ENCODE measurements around the gene PGF. TPM values are rescaled to one million over a fixed set of nuclear protein-coding genes. Genes with fewer than 3 reads are reported as not detected.

The PGF gene
- total and polyA plus RNA-seq, 2 donors = 7.0 to 7.5 TPM

DNA sequence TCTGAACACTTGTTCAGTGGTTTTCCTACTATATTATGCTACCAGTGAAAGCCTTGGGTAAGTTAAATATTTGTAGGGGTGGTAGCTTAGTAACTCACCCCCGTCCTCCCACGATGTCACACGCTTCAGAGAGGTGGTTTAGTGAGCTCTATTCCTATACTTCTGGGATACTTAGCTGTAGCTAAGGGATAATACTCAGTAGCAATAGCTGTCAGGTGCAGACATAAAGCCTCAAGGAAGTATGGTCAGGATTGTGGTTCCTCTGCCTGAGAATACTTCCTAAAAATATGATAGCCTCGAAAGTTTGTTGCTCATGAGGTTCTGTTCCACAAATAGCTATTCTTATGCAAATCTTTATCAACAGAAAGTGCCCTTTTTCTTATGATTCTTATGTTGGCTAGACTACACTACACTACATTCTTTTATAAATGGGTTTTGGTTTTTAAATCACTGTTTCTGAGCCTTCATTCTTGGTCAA is 61.7 kb downstream of the PGF start:
- H3K9me3 ChIP-seq (ENCODE audit: control insufficient read depth in 2 of 2, insufficient read depth in 1 of 2, low read length in 1 of 2) = no peaks in the 10 kb centered on the region
- no peaks in the 10 kb centered on the region for H3K4me1 ChIP-seq (ENCODE audit: control insufficient read depth in 2 of 2, insufficient read depth in 2 of 2, low read length in 2 of 2)
- H3K36me3 ChIP-seq (ENCODE audit: control insufficient read depth in 2 of 2, insufficient read depth in 2 of 2, low read length in 1 of 2) = peaks cover 72 to 94% of the 10 kb centered on the region in 2 donors
- DNase-seq (ENCODE audit: low read depth in 6 of 9, low spot score in 9 of 9) = no peak
- H3K4me3 ChIP-seq (ENCODE audit: low read length in 2 of 2) = no peak overlapping the region
- no peak overlapping the region for H3K27ac ChIP-seq (ENCODE audit: low read depth in 1 of 2, low read length in 1 of 2)
- WGBS = 40% methylated on average over 4 of the region's 4 CpGs
- no peaks in the 10 kb centered on the region for H3K27me3 ChIP-seq (ENCODE audit: control insufficient read depth in 2 of 2, insufficient read depth in 1 of 2, low read length in 1 of 2)

DNA sequence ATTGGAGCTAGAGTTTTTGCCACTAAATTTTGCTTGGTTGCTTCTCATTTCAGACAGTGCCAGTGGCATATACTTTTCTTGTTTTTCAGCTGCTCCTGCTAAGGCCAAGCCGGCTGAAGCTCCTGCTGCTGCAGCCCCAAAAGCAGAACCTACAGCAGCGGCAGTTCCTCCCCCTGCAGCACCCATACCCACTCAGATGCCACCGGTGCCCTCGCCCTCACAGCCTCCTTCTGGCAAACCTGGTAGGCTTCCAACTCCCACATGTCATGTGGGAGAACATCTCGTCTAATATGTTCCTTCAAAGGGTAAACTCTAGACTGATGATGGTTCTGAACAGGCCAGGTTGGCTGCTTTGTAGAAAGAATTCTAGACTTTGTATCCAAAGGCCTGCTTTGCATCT is 62.7 kb downstream of the PGF start:
- 57% methylated on average over 5 of the region's 5 CpGs for WGBS
- H3K27ac ChIP-seq (ENCODE audit: low read depth in 1 of 2, low read length in 1 of 2) = no peak overlapping the region

DNA sequence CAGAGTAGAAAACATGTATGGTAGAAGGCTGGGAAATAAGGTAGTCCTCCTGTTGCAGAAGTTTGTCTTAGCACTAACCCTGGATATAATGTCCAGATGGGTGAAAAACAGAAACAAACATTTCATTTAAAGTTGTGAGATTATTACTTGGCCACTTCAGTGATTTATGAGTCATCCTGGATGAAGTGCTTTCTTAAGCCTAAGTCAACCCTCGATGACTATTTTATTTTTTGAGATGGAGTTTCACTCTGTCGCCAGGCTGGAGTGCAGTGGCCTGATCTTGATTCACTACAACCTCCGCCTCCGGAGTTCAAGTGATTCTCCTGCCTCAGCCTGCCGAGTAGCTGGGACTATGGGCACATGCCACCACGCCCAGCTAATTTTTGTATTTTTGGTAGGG is 63.5 kb downstream of the PGF start:
- no peaks in the 10 kb centered on the region for H3K9me3 ChIP-seq (ENCODE audit: control insufficient read depth in 2 of 2, insufficient read depth in 1 of 2, low read length in 1 of 2)
- DNase-seq (ENCODE audit: low read depth in 6 of 9, low spot score in 9 of 9) = no peak
- H3K27ac ChIP-seq (ENCODE audit: low read depth in 1 of 2, low read length in 1 of 2) = no peak overlapping the region

More for the DNA sequence above, 62.7 kb downstream of the PGF start:
- Histone ChIP-seq H3K4me1 (ENCODE audit: control insufficient read depth in 2 of 2, insufficient read depth in 2 of 2, low read length in 2 of 2) (peaks cover 0 to 3% of the 10 kb centered on the region in 2 donors), H3K4me3 (ENCODE audit: low read length in 2 of 2) (no peak overlapping the region), H3K9me3 (ENCODE audit: control insufficient read depth in 2 of 2, insufficient read depth in 1 of 2, low read length in 1 of 2) (no peaks in the 10 kb centered on the region), H3K36me3 (ENCODE audit: control insufficient read depth in 2 of 2, insufficient read depth in 2 of 2, low read length in 1 of 2) (peaks cover 67 to 94% of the 10 kb centered on the region in 2 donors), H3K27me3 (ENCODE audit: control insufficient read depth in 2 of 2, insufficient read depth in 1 of 2, low read length in 1 of 2) (no peaks in the 10 kb centered on the region)
- DNase-seq (ENCODE audit: low read depth in 6 of 9, low spot score in 9 of 9) = no peak

More for the DNA sequence above, 63.5 kb downstream of the PGF start:
- Histone ChIP-seq H3K4me1 (ENCODE audit: control insufficient read depth in 2 of 2, insufficient read depth in 2 of 2, low read length in 2 of 2) (peaks cover 0 to 3% of the 10 kb centered on the region in 2 donors), H3K4me3 (ENCODE audit: low read length in 2 of 2) (no peak overlapping the region), H3K27me3 (ENCODE audit: control insufficient read depth in 2 of 2, insufficient read depth in 1 of 2, low read length in 1 of 2) (no peaks in the 10 kb centered on the region), H3K36me3 (ENCODE audit: control insufficient read depth in 2 of 2, insufficient read depth in 2 of 2, low read length in 1 of 2) (peaks cover 60 to 88% of the 10 kb centered on the region in 2 donors)
- 97% methylated on average over 6 of the region's 6 CpGs for WGBS

Other genes with a start within 250 kb of the PGF start
- gene AREL1, start 242.5 kb downstream of the PGF start, total RNA-seq = 15.5 TPM
- 12.2 TPM for gene AREL1, start 242.5 kb downstream of the PGF start, polyA plus RNA-seq
- 32.2 TPM for gene FCF1, start 242.5 kb downstream of the PGF start, total RNA-seq
- 21.9 TPM for gene FCF1, start 242.5 kb downstream of the PGF start, polyA plus RNA-seq
- 18.7 TPM for gene YLPM1, start 192.3 kb downstream of the PGF start, total RNA-seq
- 26.3 TPM for gene YLPM1, start 192.3 kb downstream of the PGF start, polyA plus RNA-seq
- gene PROX2, start 79.5 kb downstream of the PGF start, total RNA-seq = 0.14 TPM
- 0.09 TPM for gene PROX2, start 79.5 kb downstream of the PGF start, polyA plus RNA-seq
- 29.8 TPM for gene DLST, start 73.7 kb downstream of the PGF start, total RNA-seq
- 49.4 TPM for gene DLST, start 73.7 kb downstream of the PGF start, polyA plus RNA-seq
- gene RPS6KL1, start 32.3 kb downstream of the PGF start, total RNA-seq = 3.4 TPM
- gene RPS6KL1, start 32.3 kb downstream of the PGF start, polyA plus RNA-seq = 0.91 TPM
- 52.7 TPM for gene EIF2B2, start 47.3 kb upstream of the PGF start, total RNA-seq
- gene EIF2B2, start 47.3 kb upstream of the PGF start, polyA plus RNA-seq = 28.3 TPM
- 22.8 TPM for gene MLH3, start 95.9 kb upstream of the PGF start, total RNA-seq
- 20.5 TPM for gene MLH3, start 95.9 kb upstream of the PGF start, polyA plus RNA-seq
- gene ACYP1, start 108.4 kb upstream of the PGF start, total RNA-seq = 24.8 TPM
- gene ACYP1, start 108.4 kb upstream of the PGF start, polyA plus RNA-seq = 49.9 TPM
- 1.7 TPM for gene ZC2HC1C, start 114.0 kb upstream of the PGF start, total RNA-seq
- gene ZC2HC1C, start 114.0 kb upstream of the PGF start, polyA plus RNA-seq = 7.2 TPM
- gene NEK9, start 171.5 kb upstream of the PGF start, total RNA-seq = 17.6 TPM
- gene NEK9, start 171.5 kb upstream of the PGF start, polyA plus RNA-seq = 62.1 TPM
- gene TMED10, start 221.0 kb upstream of the PGF start, total RNA-seq = 146 TPM
- gene TMED10, start 221.0 kb upstream of the PGF start, polyA plus RNA-seq = 122 TPM

All from thymus (tissue), 11 donors.